HG02870 (cell line): ENCODE data around the gene RAD52.

Experiments
- ATAC-seq: cut with Tn5 transposase; IDR thresholded peaks from one replicate; pipeline ENCODE4 v1.9.1; 2021; ENCODE audit warnings: mild to moderate bottlenecking, moderate library complexity; ENCODE audit not compliant: unreplicated experiment

Gene RAD52

GRCh38 chr12:916240-916639 lies 33.3 kb downstream of the RAD52 start:
- ATAC-seq = no peak

GRCh38 chr12:915090-915489 lies 34.4 kb downstream of the RAD52 start:
- no peak for ATAC-seq

GRCh38 chr12:913919-914698 lies 35.4 kb downstream of the RAD52 start:
- ATAC-seq = no peak

GRCh38 chr12:912466-913235 lies 36.8 kb downstream of the RAD52 start:
- no peak for ATAC-seq

- no peak for ATAC-seq
Measured at GRCh38 chr12:911191-911826, 38.2 kb downstream of the RAD52 start.

- ATAC-seq = no peak
Measured at GRCh38 chr12:910416-910815, 39.1 kb downstream of the RAD52 start.

GRCh38 chr12:909861-910260 lies 39.6 kb downstream of the RAD52 start:
- no peak for ATAC-seq

- no peak for ATAC-seq
Measured at GRCh38 chr12:907413-908185, 41.9 kb downstream of the RAD52 start.

GRCh38 chr12:906062-906585 lies 43.4 kb downstream of the RAD52 start:
- ATAC-seq = no peak

GRCh38 chr12:905261-906031 lies 44.0 kb downstream of the RAD52 start:
- ATAC-seq = no peak

- no peak for ATAC-seq
Measured at GRCh38 chr12:904010-904414, 45.5 kb downstream of the RAD52 start.

GRCh38 chr12:903055-903454 lies 46.4 kb downstream of the RAD52 start:
- no peak for ATAC-seq

GRCh38 chr12:902581-902980 lies 46.9 kb downstream of the RAD52 start:
- no peak for ATAC-seq

- no peak for ATAC-seq
Measured at GRCh38 chr12:897386-897785, 52.1 kb downstream of the RAD52 start.

GRCh38 chr12:896031-896430 lies 53.5 kb downstream of the RAD52 start:
- no peak for ATAC-seq

- no peak for ATAC-seq
Measured at GRCh38 chr12:894226-894625, 55.3 kb downstream of the RAD52 start.

GRCh38 chr12:886206-886605 lies 63.3 kb downstream of the RAD52 start:
- ATAC-seq = no peak

- ATAC-seq = no peak
Measured at GRCh38 chr12:885701-886100, 63.8 kb downstream of the RAD52 start.

GRCh38 chr12:884746-885414 lies 64.6 kb downstream of the RAD52 start:
- ATAC-seq = no peak

- no peak for ATAC-seq
Measured at GRCh38 chr12:880656-881055, 68.8 kb downstream of the RAD52 start.
